GM13976 (cell line): ENCODE results near the gene CFAP54.

ENCODE experiments used
- DNase-seq: peaks from one replicate; pipeline ENCODE4 v3.0.0; 2012; ENCODE audit warnings: low spot score
- in situ Hi-C: fragments of 300-500 bp; cut with MboI; formaldehyde crosslinking; loops from one replicate; pipeline ENCODE4 v1.12.0; 2022; ENCODE audit warnings: low sequenced_read_pairs, mixed read lengths, inconsistent platforms; ENCODE audit not compliant: unreplicated experiment
- TF ChIP-seq, protein P1 (sequence below): IDR thresholded peaks from 2 replicates; pipeline ENCODE4 v1.5.1; 2012; ENCODE audit warnings: borderline replicate concordance, mild to moderate bottlenecking; ENCODE audit not compliant: insufficient read depth; ENCODE audit errors: extremely low read depth, missing control alignments, control extremely low read depth

CFAP54 gene

DNA sequence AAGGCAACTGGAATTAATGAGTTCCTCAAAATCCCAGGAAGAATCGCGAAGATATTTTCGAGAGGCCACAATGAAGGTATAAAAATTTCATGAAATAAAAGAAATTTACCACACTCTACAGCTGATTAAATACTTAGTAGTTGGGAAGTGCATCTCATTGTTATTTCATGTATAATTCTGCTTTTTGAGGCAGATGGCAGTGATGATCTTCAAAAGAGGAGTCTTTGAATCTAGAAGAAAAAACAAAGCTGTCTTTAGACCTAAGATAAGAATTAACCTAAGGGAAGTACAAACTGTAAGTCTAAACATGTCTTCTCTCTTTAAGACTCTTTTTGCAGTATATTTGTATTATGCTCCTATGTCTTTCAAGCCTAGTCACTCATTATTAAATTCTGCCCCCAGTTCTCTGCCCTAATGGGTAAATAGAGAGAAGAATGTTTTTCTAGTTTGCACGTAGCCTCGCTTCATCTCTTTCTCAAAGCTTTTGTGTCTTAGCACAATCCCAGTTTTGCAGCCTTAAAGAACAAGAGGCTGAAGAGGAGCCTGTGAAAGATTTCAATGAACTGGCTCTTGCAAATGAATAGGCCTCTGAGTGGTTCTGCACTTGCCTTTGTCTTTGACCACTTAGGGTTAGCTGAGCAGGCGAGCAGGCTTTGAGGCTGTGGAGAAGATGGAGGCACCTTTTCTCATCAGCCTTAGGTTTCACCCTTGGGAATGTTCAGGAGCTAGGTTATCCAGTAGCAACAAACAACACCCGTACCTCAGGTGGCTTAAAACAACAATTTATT lies 32.7 kb downstream of the CFAP54 start:
- TF ChIP-seq, protein P1, sequence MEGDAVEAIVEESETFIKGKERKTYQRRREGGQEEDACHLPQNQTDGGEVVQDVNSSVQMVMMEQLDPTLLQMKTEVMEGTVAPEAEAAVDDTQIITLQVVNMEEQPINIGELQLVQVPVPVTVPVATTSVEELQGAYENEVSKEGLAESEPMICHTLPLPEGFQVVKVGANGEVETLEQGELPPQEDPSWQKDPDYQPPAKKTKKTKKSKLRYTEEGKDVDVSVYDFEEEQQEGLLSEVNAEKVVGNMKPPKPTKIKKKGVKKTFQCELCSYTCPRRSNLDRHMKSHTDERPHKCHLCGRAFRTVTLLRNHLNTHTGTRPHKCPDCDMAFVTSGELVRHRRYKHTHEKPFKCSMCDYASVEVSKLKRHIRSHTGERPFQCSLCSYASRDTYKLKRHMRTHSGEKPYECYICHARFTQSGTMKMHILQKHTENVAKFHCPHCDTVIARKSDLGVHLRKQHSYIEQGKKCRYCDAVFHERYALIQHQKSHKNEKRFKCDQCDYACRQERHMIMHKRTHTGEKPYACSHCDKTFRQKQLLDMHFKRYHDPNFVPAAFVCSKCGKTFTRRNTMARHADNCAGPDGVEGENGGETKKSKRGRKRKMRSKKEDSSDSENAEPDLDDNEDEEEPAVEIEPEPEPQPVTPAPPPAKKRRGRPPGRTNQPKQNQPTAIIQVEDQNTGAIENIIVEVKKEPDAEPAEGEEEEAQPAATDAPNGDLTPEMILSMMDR: no peak
- DNase-seq: no peak
- in situ Hi-C loops: loop anchor here (10.0 to 25.0 kb wide), 2 partner anchors 310 to 457 kb away; no protein-coding TSS in a partner anchor

DNA sequence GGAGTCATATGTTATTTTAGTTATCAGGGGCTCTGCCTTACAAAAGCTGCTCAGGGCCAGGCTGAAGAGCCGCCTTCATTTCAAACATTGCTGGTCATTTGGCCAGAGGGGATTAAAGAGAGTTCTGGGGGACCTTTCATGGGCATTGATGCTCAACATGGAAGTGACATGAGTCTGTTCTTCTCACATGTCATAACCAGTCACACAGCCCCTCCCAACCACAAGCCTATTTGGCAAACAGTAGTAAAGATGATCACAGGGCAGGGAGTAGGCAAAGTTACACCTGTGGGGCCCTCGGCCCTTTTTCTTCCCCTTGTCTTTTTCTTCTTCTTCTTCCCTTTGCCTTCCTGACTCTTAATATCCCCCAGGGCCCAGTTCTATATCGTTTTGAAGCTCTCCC lies 33.3 kb downstream of the CFAP54 start:
- no peak for DNase-seq
- in situ Hi-C loops: loop anchor here (10.0 to 25.0 kb wide), 2 partner anchors 310 to 458 kb away; no protein-coding TSS in a partner anchor

DNA sequence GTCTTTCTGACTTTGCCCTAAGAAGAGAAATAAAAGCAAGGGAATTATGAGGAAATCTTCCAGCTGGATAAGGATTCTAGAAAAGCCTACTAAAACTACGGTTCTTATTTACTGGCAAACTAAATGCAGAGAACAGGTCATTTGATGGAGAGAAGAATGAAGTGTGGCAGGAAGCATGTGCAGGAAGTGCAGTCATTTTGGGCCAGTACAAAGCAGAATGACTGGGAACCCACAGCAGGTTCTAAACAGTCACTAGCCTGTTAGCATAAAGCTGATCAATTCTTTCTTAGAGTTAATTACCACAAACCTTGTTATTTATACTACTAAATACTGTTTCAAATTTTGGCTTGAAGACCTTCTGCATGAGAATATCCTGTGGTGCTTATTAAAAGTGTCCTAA lies 36.7 kb downstream of the CFAP54 start:
- DNase-seq: no peak
- TF ChIP-seq, protein P1: no peak
- in situ Hi-C loops: loop anchor here (10.0 kb wide), 1 partner anchor 461 kb away; no protein-coding TSS in a partner anchor

More for the DNA sequence above, 33.3 kb downstream of the CFAP54 start:
- TF ChIP-seq, protein P1: no peak

DNA sequence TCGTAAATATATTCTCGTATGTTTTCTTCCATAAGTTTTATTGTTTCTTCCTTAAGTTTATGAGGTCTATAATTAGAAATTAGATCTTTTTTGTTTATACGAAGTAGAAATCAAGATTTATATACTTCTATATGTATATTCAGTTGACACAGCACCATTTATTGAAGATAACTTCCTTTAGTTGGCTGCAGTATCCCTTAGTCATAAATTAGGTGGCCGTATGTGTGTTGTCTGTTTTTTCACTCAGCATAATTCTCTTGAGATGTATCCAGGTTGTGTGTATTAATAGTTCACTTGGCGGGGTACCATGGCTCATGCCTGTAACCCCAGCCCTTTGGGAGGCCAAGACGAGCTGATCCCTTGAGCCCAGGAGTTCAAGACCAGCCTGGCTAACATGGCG lies 40.5 kb downstream of the CFAP54 start:
- TF ChIP-seq, protein P1: no peak
- in situ Hi-C loops: loop anchor here (10.0 kb wide), 1 partner anchor 465 kb away; no protein-coding TSS in a partner anchor

DNA sequence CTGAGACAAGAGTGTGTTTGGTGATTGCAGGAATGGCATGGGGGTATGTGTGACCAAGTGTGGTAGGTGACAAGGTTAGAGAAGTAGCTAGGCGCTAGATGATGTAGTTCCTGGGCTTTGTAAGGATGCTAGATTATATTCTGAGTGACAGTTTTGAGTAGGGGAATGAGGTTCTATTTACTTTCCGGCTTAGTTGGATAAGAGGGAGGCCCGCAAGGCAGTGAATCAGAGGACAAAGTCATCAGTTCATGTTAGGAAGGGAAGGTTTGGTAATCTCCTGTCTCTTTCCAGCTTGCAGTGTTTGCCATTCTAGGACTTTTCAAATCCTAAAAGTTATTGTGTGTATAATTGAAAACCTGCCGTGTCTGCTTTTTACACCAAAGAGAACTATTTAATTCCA lies 45.0 kb downstream of the CFAP54 start:
- TF ChIP-seq, protein P1: no peak
- in situ Hi-C loops: no loop called here
- DNase-seq: no peak

More for the DNA sequence above, 40.5 kb downstream of the CFAP54 start:
- no peak for DNase-seq

DNA sequence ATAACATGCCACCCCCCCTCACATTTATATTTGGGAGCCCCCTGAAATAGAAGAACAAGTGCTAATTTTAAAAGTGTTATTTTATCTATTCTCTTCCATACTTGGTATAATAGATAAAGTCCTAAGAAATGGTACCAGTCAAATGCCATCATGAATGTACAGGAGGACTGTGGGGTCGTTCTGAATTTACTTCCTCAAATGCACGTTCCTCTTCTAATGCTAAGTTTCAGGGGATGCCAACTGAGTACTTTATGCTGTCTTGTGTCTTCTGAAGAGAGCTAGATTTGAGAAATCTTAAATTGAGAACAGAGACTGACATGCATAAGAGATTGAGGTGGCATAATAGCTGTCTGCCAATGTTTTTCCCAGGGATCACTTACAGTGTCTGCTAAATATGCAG lies 59.0 kb downstream of the CFAP54 start:
- TF ChIP-seq, protein P1: no peak
- in situ Hi-C loops: no loop called here
- no peak for DNase-seq
